ENCODE results near the gene DAB2IP. TPM values are rescaled to one million over a fixed set of nuclear protein-coding genes. Genes with fewer than 3 reads are reported as not detected.

Gene DAB2IP
- polyA plus RNA-seq, 1 donor (not counting 4 experiments of a cell fraction or from before 2014, with no cell fraction given): 28.6 TPM

GRCh38 chr9:121729769-121730562, 78.5 kb downstream of the DAB2IP start:
- Histone ChIP-seq H3K4me3 (ENCODE audit: control insufficient read depth in 2 of 3, extremely low read depth in 1 of 3, insufficient read depth in 2 of 3, low read depth in 1 of 3, low read length in 3 of 3) (no peak overlapping the region), H4K20me1 (ENCODE audit: control insufficient read depth, extremely low read depth, insufficient read depth, low read length) (peaks cover 26% of the 10 kb centered on the region), H3K4me1 (ENCODE audit: control insufficient read depth, extremely low read depth, insufficient read depth, low read length) (peaks cover 25% of the 10 kb centered on the region), H3K27ac (ENCODE audit: control insufficient read depth, insufficient read depth, low read length) (no peak overlapping the region), H3K79me2 (ENCODE audit: control insufficient read depth, insufficient read depth, low read length) (peaks cover 88% of the 10 kb centered on the region), H3K27me3 (ENCODE audit: control insufficient read depth, extremely low read depth, insufficient read depth, low read length) (no peaks in the 10 kb centered on the region), H3K9me3 (ENCODE audit: control insufficient read depth, low read depth, low read length) (no peaks in the 10 kb centered on the region), H2AFZ (ENCODE audit: control insufficient read depth, low read length) (no peak overlapping the region), H3K4me2 (ENCODE audit: control insufficient read depth, extremely low read depth, insufficient read depth, low read depth, low read length) (no peak overlapping the region), H3K9me1 (ENCODE audit: control insufficient read depth, extremely low read depth, insufficient read depth, low read length) (peaks cover 9% of the 10 kb centered on the region), H3K36me3 (ENCODE audit: control insufficient read depth in 2 of 2, extremely low read depth in 1 of 2, insufficient read depth in 2 of 2, low read length in 2 of 2) (peaks cover 2 to 6% of the 10 kb centered on the region in 2 experiments), H3K9ac (ENCODE audit: control insufficient read depth, extremely low read depth, insufficient read depth, low read length) (no peak overlapping the region)
- TF ChIP-seq, protein P1, sequence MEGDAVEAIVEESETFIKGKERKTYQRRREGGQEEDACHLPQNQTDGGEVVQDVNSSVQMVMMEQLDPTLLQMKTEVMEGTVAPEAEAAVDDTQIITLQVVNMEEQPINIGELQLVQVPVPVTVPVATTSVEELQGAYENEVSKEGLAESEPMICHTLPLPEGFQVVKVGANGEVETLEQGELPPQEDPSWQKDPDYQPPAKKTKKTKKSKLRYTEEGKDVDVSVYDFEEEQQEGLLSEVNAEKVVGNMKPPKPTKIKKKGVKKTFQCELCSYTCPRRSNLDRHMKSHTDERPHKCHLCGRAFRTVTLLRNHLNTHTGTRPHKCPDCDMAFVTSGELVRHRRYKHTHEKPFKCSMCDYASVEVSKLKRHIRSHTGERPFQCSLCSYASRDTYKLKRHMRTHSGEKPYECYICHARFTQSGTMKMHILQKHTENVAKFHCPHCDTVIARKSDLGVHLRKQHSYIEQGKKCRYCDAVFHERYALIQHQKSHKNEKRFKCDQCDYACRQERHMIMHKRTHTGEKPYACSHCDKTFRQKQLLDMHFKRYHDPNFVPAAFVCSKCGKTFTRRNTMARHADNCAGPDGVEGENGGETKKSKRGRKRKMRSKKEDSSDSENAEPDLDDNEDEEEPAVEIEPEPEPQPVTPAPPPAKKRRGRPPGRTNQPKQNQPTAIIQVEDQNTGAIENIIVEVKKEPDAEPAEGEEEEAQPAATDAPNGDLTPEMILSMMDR (optimal IDR thresholded peaks at IDR 0.05 in 1 of 3, IDR thresholded peaks at IDR 0.05 in 1 of 3, conservative IDR thresholded peaks at IDR 0.05 in 1 of 3; ENCODE audit: extremely low read depth in 1 of 3, insufficient read depth in 2 of 3, low read length in 3 of 3): no peak
- TF ChIP-seq EZH2 (IDR thresholded peaks at IDR 0.05; ENCODE audit: low read length): no peak
- dilution Hi-C loops (cut with MboI; ENCODE audit: extremely low pct_ligation_motif_present, low sequenced_read_pairs): no loop called here
- DNase-seq (ENCODE audit: low read depth, low spot score): no peak
- FAIRE-seq: no peak

GRCh38 chr9:121731090-121731489, 79.7 kb downstream of the DAB2IP start:
- H3K9me1 ChIP-seq (ENCODE audit: control insufficient read depth, extremely low read depth, insufficient read depth, low read length): peaks cover 5% of the 10 kb centered on the region
- no peak overlapping the region for H3K4me2 ChIP-seq (ENCODE audit: control insufficient read depth, extremely low read depth, insufficient read depth, low read depth, low read length)
- no peak overlapping the region for H3K4me3 ChIP-seq (ENCODE audit: control insufficient read depth in 2 of 3, extremely low read depth in 1 of 3, insufficient read depth in 2 of 3, low read depth in 1 of 3, low read length in 3 of 3)
- no peaks in the 10 kb centered on the region for H3K27me3 ChIP-seq (ENCODE audit: control insufficient read depth, extremely low read depth, insufficient read depth, low read length)
- no peaks in the 10 kb centered on the region for H3K9me3 ChIP-seq (ENCODE audit: control insufficient read depth, low read depth, low read length)
- H3K9ac ChIP-seq (ENCODE audit: control insufficient read depth, extremely low read depth, insufficient read depth, low read length): no peak overlapping the region
- H3K27ac ChIP-seq (ENCODE audit: control insufficient read depth, insufficient read depth, low read length): no peak overlapping the region
- no peak for TF ChIP-seq EZH2 (IDR thresholded peaks at IDR 0.05; ENCODE audit: low read length)
- TF ChIP-seq, protein P1 (optimal IDR thresholded peaks at IDR 0.05 in 1 of 3, IDR thresholded peaks at IDR 0.05 in 1 of 3, conservative IDR thresholded peaks at IDR 0.05 in 1 of 3; ENCODE audit: extremely low read depth in 1 of 3, insufficient read depth in 2 of 3, low read length in 3 of 3): no peak
- peaks cover 2 to 6% of the 10 kb centered on the region in 2 experiments for H3K36me3 ChIP-seq (ENCODE audit: control insufficient read depth in 2 of 2, extremely low read depth in 1 of 2, insufficient read depth in 2 of 2, low read length in 2 of 2)
- H3K4me1 ChIP-seq (ENCODE audit: control insufficient read depth, extremely low read depth, insufficient read depth, low read length): peaks cover 28% of the 10 kb centered on the region
- H3K79me2 ChIP-seq (ENCODE audit: control insufficient read depth, insufficient read depth, low read length): peaks cover 80% of the 10 kb centered on the region
- peaks cover 22% of the 10 kb centered on the region for H4K20me1 ChIP-seq (ENCODE audit: control insufficient read depth, extremely low read depth, insufficient read depth, low read length)
- FAIRE-seq (no peak), DNase-seq (ENCODE audit: low read depth, low spot score) (no peak)
- no peak overlapping the region for H2AFZ ChIP-seq (ENCODE audit: control insufficient read depth, low read length)
- dilution Hi-C loops (cut with MboI; ENCODE audit: extremely low pct_ligation_motif_present, low sequenced_read_pairs): no loop called here
